SKM-1 treated with dmso at 0.1 percent for 144 hours (cell line): Measurements from ENCODE around the gene FAAP24.
"Not testable (repeated sequence)": the region's sequence is repeated elsewhere in the genome, so short reads cannot be mapped to it uniquely, and the experiment has no call there.

Source experiments
- DNase-seq: peaks from one replicate; lab custom pipeline; 2025; ENCODE audit not compliant: unreplicated experiment; lab: John Stamatoyannopoulos, UW

Gene FAAP24

GRCh38 chr19:32971715-32972540 is at the start of gene FAAP24, which contains the start of gene CEP89:
TSS of gene FAAP24 (plus strand) at chr19:32972242. CDS start at chr19:32973197, 955 bp downstream.
TSS of gene CEP89 (minus strand) at chr19:32971958. CDS start at chr19:32971874, 84 bp downstream.
- DNase-seq = peak; percentile 98

DNA sequence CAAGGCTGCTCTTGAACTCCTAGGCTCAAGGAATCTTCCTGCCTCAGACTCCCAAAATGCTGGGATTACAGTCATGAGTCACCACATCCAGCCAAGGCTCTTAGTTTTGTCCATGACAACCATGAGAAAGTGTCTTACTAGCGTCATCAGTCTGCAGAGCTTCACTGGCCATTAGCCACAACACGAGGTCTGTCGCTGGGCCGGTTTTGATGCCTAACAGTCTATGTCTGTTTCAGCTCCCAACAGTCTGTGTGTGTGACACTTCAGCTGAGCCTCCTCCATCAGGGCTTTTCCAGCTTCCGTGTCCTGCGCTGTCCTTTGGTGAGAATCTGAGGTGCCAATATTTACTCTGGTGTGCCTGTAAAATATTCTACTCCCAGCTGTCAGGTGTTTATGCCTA is 47.8 kb upstream of the FAAP24 start:
- DNase-seq = no peak

- DNase-seq = no peak
These were observed 43.2 kb upstream of the FAAP24 start for GRCh38 chr19:32928806-32929205.

- DNase-seq = no peak
These were observed 41.5 kb upstream of the FAAP24 start for GRCh38 chr19:32930567-32930966.

DNA sequence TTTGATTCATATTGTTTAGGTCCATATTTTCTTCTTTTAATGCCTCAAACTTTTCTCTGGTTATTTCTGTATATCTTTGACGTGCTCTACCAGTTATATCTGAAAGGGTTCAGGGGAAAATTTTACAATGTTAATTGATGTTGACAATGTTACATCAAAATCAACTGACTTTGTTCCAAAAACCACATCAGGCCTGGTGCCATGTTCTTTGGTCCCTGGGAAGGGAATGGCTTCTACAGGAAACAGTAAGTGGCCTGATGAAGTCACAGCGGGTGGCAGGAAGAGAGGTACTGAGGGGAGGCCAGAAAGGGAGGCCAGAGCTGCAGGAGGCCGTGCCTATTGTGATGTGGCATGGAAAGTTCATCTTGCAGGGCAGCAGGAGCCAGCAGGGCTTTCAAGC is 38.5 kb upstream of the FAAP24 start:
- DNase-seq = no peak

- DNase-seq = no peak
These were observed 36.4 kb upstream of the FAAP24 start for GRCh38 chr19:32935629-32936028.

GRCh38 chr19:32936065-32936464 is 36.0 kb upstream of the FAAP24 start:
- no peak for DNase-seq

DNA sequence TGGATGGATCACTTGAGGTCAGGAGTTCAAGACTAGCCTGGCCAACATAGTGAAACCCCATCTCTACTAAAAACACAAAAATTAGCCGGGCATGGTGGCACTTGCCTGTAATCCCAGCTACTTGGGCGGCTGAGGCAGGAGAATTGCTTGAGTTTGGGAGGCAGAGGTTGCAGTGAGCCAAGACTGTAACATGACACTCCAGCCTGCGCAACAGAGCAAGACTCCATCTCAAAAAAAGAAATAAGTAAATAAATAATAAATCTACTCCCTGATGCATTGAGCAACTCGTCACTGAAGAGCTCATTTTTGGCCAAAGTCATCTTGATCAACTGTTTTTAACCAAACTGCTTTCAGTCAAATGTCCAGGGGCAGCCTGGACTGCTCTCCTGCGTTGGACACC is 30.8 kb upstream of the FAAP24 start:
- DNase-seq = not testable (repeated sequence)

- DNase-seq = no peak
These were observed 26.8 kb upstream of the FAAP24 start for GRCh38 chr19:32945260-32945659.

- no peak for DNase-seq
These were observed 5.3 kb upstream of the FAAP24 start for GRCh38 chr19:32966750-32967149.

GRCh38 chr19:32969549-32969948 is 2.5 kb upstream of the FAAP24 start:
- no peak for DNase-seq

DNA sequence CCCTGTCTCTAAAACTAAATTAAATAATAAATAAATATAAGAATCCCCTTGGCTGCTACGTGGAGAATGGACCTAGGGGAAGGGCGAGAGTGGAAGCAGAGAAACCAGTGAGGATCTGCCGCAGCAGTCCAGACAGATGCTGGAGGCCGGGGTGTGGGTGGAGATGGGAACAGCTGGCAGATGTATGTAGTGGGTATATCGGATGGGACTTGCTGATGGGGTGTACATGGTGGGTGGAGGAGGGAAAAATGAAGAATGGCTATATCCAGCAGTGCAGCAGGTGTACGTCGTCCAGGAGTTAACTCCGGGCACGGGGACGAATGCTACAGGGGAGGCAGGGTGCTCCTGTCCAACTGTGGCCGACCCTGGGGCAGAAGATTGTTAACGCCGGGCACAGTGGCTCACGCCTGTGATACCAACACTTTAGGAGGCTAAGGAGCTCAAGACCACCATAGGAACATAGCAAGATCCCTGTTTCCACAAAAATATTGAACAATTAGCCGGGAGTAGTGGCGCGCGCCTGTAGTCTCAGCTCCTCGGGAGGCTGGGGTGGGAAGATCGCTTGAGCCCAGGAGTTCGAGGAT is 938 bp upstream of the FAAP24 start:
- no peak for DNase-seq

- DNase-seq = peak; percentile 62
These were observed 4.3 kb downstream of the FAAP24 start for GRCh38 chr19:32976223-32976805.

DNA sequence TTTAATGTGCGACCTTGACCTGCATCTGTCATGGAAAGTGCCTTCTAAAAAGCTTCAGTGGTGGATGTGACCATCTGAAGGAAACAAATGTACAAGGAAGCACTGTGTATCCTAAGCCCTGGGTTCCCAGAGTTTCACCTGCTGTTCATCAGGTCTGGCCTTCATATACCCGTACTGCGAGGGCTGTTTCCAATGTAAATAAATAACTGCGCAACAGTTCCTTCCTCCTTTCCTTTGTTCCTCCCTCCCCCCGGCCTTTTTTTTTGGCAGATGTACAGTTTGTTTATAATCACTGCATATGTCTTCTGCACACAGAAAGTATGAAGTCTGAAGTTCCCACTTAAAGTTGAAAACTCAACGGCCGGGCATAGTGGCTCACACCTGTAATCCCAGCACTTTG is 5.2 kb downstream of the FAAP24 start:
- peak; percentile 25 for DNase-seq

- DNase-seq = not testable (repeated sequence)
These were observed 5.8 kb downstream of the FAAP24 start for GRCh38 chr19:32977813-32978212.

- not testable (repeated sequence) for DNase-seq
These were observed 7.8 kb downstream of the FAAP24 start for GRCh38 chr19:32979807-32980206.

- DNase-seq = not testable (repeated sequence)
These were observed 10.4 kb downstream of the FAAP24 start for GRCh38 chr19:32982488-32982887.

DNA sequence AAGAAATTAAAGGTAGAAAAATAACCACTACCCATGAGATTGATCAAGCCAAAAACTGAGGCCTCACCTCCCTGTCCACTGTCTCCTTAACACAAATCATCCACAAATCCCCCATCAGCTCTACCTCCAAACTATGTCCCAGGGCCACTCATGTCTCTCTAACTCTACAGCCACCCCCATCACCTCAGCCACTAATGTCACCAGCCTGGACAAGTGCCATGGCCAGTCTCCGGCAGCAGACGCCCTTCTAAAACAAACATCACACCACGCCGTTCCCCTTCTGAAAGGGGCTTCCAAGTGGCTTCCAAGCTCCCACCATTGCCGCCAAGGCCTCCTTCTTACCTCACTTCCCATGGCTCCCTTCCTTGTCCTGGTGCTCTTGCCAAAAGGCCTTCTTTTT is 16.2 kb downstream of the FAAP24 start:
- not testable (repeated sequence) for DNase-seq

DNA sequence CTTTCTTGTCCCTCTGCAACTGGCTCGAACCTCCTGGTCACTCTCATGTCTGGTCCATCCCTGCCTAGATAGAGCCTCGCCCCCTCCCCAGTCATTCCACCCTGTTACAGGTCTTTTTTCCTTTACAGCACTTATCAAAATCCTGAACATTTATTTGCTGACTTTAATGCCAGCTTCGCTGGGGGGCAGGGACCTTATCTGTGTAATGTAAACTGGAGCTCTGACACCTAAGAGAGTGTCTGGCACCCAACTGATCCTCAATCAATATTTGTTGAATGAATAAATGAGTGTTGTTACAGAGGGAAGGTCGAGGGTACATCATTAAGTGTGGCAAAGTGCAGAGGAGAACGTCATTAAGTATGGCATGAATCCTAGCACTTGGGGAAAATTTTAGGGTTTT is 16.7 kb downstream of the FAAP24 start:
- DNase-seq = no peak

DNA sequence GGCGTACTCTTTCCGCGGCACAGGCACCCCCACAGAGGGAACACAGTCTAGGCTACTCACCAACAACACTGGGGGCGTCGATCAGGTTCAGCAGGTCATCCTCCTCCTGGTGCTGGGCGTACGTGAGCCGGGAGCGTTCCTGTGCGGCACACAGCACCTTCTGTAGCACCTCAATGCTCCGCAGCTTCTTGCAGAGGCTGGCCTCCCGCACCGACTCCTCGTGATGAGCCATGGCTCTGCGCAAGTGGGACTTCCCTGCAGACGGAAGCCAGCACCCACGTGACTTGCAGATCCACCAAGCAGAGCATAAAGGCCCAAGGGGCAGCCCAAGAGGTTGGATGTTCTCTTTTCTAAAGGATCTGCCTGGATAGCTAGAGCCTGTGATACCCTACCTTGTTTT is 23.9 kb downstream of the FAAP24 start:
- not testable (repeated sequence) for DNase-seq

- DNase-seq = not testable (repeated sequence)
These were observed 25.0 kb downstream of the FAAP24 start for GRCh38 chr19:32997061-32997464.
